ENCODE results near the gene MFAP5. TPM values are rescaled to one million over a fixed set of nuclear protein-coding genes. Genes with fewer than 3 reads are reported as not detected.

Gene MFAP5
- polyA plus RNA-seq, 1 of the 3 experiments (the other 2 are of a cell fraction): 19.1 TPM

GRCh38 chr12:8687846-8688601 lies 25.4 kb upstream of the MFAP5 start (continued):
- TF ChIP-seq USF1 (IDR thresholded peaks at IDR 0.05; ENCODE audit: borderline replicate concordance, low read depth): no peak
- no peak for TF ChIP-seq EZH2phosphoT487 (IDR thresholded peaks at IDR 0.05; ENCODE audit: borderline replicate concordance, low read depth)
- TF ChIP-seq YY1 (IDR thresholded peaks at IDR 0.05; ENCODE audit: low read depth): no peak
- peak; percentile 17; the same call in 1 of the 2 replicates for TF ChIP-seq JUND (IDR thresholded peaks at IDR 0.05)
- no peak for TF ChIP-seq RAD21 (IDR thresholded peaks at IDR 0.05; ENCODE audit: low read length)
- TF ChIP-seq ZBTB33 (IDR thresholded peaks at IDR 0.05; ENCODE audit: borderline replicate concordance, low read depth): no peak
- TF ChIP-seq FOXM1 (IDR thresholded peaks at IDR 0.05; ENCODE audit: low read depth): no peak
- no peak for TF ChIP-seq FOXJ3 (CRISPR knock-in tag; IDR thresholded peaks at IDR 0.05)
- peak; percentile 70; the same call in 1 of the 2 replicates for TF ChIP-seq MAX (IDR thresholded peaks at IDR 0.05; ENCODE audit: low read depth)
- TF ChIP-seq RCOR1 (IDR thresholded peaks at IDR 0.05; ENCODE audit: low read length): no peak

GRCh38 chr12:8685051-8685450 lies 22.4 kb upstream of the MFAP5 start:
- no peaks in the 10 kb centered on the region for H3K9me2 ChIP-seq
- no peaks in the 10 kb centered on the region for H3K79me2 ChIP-seq (ENCODE audit: insufficient read depth)
- no peaks in the 10 kb centered on the region for H3K36me3 ChIP-seq (replicated peaks in 1 of 2; ENCODE audit: control insufficient read depth in 1 of 2, insufficient read depth in 2 of 2, low read length in 1 of 2)
- H3K4me3 ChIP-seq (ENCODE audit: low read depth in 2 of 2, low read length in 1 of 2): no peak overlapping the region
- H3K9me3 ChIP-seq: no peaks in the 10 kb centered on the region
- H3K27ac ChIP-seq (ENCODE audit: low read depth in 2 of 2, low read length in 1 of 2): no peak overlapping the region
- peaks cover 10% of the 10 kb centered on the region for H3F3A ChIP-seq (replicated peaks; ENCODE audit: insufficient read depth)
- no peak overlapping the region for H3K4me2 ChIP-seq
- no peaks in the 10 kb centered on the region for H4K20me1 ChIP-seq (ENCODE audit: insufficient read depth)
- ChIA-PET CTCF (interaction anchor here (0.7 to 4.5 kb wide), 7 partner anchors 139 to 981 kb away, joined by 3 to 29 read pairs (median 6); no protein-coding TSS in a partner anchor), POLR2A (no interaction called here)
- no peak overlapping the region for H2AFZ ChIP-seq (ENCODE audit: low read depth)
- no peaks in the 10 kb centered on the region for H3K27me3 ChIP-seq (ENCODE audit: insufficient read depth)
- no peak for DNase-seq
- 0 out of 2 replicates have a peak overlapping the region, but pooled peaks have one; percentile 4 for H3K9ac ChIP-seq
- peaks cover 4 to 14% of the 10 kb centered on the region in 2 experiments; a peak in 2 of 4 replicates for H3K4me1 ChIP-seq (ENCODE audit: control insufficient read depth in 1 of 2, insufficient read depth in 2 of 2, low read depth in 1 of 2, low read length in 1 of 2)
- 72% methylated on average over 2 of the region's 2 CpGs for WGBS (ENCODE audit: low lambda C conversion rate)
- no peak for TF ChIP-seq IRF3 (IDR thresholded peaks at IDR 0.05; ENCODE audit: low read depth, low read length)
- no peak for TF ChIP-seq SMC3 (IDR thresholded peaks at IDR 0.05; ENCODE audit: low read depth, low read length)
- TF ChIP-seq EP300 (IDR thresholded peaks at IDR 0.05; ENCODE audit: borderline replicate concordance in 1 of 2, low read depth in 1 of 2, low read length in 1 of 2): no peak
- TF ChIP-seq EZH2phosphoT487 (IDR thresholded peaks at IDR 0.05; ENCODE audit: borderline replicate concordance, low read depth): no peak
- TF ChIP-seq YY1 (IDR thresholded peaks at IDR 0.05; ENCODE audit: low read depth): no peak
- TF ChIP-seq JUND (IDR thresholded peaks at IDR 0.05): no peak
- TF ChIP-seq NRF1 (IDR thresholded peaks at IDR 0.05; ENCODE audit: low read depth, low read length): no peak
- TF ChIP-seq TAF1 (IDR thresholded peaks at IDR 0.05; ENCODE audit: borderline replicate concordance, low read depth, low read length): no peak
- no peak for TF ChIP-seq FOXM1 (IDR thresholded peaks at IDR 0.05; ENCODE audit: low read depth)
- no peak for TF ChIP-seq FOXJ3 (CRISPR knock-in tag; IDR thresholded peaks at IDR 0.05)
- no peak for TF ChIP-seq SIN3A (IDR thresholded peaks at IDR 0.05; ENCODE audit: borderline replicate concordance, low read depth, low read length)
- no peak for TF ChIP-seq TCF12 (IDR thresholded peaks at IDR 0.05)
- no peak for TF ChIP-seq FOSL2 (IDR thresholded peaks at IDR 0.05; ENCODE audit: borderline replicate concordance, low read depth)
- no peak for TF ChIP-seq GATA2 (CRISPR knock-in tag; IDR thresholded peaks at IDR 0.05)
- no peak for TF ChIP-seq USF2 (IDR thresholded peaks at IDR 0.05; ENCODE audit: borderline replicate concordance, low read depth, low read length)
- TF ChIP-seq REST (IDR thresholded peaks at IDR 0.05; ENCODE audit: low read depth, low read length): no peak
